ENCODE data around the gene LRRIQ4.

LRRIQ4 gene

DNA sequence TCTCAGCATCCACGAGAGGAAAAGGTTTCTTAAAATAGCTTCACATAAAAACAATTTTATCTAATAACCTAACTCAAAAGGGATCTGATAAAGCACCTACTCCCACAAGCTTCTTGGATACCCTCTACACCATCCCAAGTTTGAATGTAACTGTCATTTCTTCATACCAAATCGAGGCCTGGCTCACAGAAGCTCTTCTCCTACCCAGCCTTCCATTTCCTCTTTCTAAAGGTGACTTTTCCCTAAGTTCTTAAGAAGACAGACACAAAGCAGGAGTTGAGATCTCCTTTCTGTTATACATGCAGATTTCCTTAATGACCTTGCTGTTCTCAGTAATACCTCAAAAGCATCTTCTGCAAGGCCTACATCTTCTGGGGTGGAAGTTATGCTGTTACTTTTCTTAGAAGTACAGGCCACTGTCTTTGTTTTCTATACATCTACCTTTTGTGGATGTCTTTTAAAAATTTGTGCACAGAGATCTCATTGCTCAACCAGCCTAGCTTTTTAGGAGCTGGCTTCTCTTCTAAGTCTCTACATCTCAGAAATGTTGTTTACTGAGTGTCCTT, 3.4 kb upstream of the LRRIQ4 start:
- DNase-seq (ENCODE audit: low read depth, low spot score), result no peak

DNA sequence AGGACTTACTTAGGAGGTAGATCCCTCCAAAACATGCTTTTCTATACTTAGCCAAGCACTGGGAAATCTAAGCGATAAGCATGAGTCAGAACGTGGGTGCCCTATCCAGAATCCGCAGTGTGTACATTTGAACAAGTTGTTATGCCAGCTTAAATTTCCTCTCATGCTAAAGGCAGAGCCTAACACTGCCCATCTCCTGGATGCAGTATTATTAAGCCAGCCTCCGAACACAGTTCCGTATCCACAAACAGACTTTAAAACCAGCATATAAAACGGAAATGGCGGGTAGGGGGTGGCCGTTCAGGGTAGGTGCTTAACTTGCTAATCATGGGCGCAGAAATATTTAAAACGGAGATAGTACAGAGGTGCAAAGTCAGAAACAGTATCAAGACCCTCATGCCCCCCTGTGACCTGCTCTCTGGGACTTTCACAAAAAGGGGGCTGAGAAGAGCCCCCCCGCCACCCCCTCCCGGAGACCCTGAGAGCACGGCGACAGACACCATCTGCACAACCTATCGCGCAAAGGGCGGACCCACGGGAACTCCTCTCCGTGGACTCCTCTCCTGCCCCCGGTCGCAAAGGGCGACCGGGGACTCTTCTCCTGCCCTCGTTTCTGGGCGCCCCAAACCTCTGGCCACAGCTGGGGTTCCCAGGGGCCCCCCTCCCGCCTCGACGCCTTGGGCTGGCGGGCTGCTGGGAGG, 889 bp upstream of the LRRIQ4 start:
- DNase-seq (ENCODE audit: low read depth, low spot score), result no peak

DNA sequence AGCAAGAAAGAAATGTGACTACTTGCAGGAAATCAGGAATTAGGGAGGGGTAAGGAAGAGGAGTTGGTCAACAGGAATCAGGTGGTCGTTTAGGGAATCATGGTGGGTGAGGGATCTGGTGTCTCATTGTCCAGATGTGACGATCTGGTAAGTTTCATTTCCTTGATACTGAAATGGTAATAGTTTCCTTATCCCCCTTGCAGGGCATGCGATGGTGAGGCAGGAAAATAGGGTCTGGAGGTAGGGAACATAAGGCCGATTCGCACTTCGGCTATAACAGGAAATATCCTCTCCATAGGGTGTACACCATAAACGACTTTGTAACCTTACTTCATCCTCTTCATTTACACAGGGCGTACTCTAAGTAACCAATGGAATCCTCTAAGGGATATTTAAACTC, 608 bp downstream of the LRRIQ4 start:
- DNase-seq (ENCODE audit: low read depth, low spot score), result no peak

DNA sequence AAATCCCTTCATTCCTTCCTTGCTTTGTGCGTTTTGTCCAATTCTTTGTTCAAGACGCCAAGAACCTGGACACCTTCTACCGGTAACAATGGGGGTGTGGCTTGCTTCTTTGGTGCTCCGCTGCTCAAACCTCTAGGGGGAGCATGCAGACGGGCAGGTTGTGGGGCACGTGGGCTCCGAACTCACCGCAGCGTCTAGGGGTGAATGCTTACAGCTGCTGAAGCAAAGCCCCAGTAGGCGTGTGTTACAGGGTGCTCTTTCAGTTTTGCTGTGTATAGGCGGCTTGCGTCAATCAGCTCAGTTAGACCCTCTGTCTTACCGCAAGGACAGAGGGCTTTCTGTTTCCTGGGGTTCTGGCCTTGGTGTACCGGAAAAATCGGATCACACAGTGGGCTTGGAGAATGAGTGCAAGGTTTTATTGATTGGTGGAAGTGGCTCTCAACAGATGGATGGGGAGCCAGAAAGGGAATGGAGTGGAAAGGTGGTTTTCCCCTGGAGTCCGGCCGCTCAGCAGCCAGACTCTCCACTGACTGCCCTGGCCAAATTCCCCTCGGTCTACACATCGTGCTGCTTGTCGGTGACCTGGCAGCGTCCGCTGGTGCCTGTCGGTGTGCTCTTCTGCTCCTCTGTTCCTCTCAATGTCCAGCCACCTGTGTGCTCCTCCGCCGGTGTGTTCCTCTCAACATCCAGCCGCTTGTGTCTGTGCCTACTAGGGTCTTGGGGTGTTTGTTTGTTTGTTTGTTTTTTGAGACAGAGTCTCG, 1.3 kb downstream of the LRRIQ4 start:
- peak; percentile 53 for DNase-seq (ENCODE audit: low read depth, low spot score)

DNA sequence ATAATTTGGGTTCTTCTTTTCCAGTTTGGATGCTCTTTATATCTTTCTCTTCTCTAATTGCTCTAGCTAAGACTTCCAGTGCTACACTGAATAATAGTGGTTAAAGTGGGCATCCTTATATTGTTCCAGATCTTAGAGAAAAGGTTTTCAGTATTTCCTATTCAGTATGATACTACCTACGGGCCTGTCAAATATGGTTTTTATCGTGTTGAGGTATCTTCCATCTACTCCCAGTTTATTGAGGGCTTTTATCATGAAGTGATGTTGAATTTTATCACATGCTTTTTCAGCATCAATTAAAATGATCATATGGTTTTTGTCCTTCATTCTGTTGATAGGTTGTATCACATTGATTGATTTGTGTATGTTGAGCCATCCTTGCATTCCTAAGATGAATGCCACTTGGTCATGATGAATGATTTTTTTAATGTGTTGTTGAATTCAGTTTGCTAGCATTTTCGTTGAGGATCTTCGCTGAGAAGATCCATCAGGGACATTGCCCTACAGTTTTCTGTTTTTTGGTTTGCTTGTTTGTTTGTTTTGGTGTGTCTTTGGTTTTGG, 3.0 kb downstream of the LRRIQ4 start:
- DNase-seq (ENCODE audit: low read depth, low spot score), result no peak

DNA sequence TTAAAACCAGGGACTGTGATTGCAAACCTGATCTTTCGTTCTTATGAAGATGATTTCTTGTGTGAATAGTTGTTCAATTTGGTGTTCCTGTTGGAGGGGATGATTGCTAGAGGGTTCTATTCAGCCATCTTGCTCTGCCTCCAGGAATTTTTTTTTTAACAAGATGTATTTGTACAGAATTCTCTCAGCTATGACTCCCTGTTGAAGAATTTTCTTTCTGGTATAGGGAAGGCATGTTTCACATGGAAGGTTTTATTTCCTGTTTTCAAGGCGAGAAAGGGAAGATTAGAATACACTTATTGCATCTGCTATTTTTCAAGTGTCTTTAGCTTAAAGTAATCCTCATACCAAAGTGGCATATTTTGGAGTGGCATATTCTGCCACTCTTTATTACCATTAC, 5.6 kb downstream of the LRRIQ4 start:
- no peak for DNase-seq (ENCODE audit: low read depth, low spot score)

DNA sequence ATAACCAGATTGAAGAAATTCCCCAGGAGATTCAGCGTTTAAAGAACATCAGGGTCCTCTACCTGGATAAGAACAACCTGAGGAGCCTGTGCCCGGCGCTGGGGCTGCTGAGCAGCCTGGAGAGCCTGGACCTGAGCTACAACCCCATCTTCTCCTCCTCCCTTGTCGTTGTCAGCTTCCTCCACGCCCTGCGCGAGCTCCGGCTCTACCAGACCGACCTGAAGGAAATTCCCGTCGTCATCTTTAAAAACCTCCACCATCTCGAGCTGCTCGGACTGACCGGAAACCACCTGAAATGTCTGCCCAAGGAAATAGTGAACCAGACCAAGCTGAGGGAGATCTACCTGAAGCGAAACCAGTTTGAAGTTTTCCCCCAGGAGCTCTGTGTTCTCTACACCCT, 9.4 kb downstream of the LRRIQ4 start:
- DNase-seq (ENCODE audit: low read depth, low spot score), result no peak

DNA sequence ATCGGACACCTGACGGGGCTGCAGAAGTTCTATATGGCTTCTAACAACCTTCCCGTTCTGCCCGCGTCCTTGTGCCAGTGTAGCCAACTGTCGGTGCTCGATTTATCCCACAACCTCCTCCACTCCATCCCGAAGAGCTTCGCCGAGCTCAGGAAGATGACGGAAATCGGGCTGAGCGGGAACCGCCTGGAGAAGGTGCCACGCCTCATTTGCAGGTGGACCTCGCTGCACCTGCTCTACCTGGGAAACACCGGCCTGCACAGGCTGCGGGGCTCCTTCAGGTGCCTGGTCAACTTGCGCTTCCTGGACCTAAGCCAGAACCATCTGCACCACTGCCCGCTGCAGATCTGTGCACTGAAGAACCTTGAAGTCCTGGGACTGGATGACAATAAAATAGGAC, 9.9 kb downstream of the LRRIQ4 start:
- no peak for DNase-seq (ENCODE audit: low read depth, low spot score)

DNA sequence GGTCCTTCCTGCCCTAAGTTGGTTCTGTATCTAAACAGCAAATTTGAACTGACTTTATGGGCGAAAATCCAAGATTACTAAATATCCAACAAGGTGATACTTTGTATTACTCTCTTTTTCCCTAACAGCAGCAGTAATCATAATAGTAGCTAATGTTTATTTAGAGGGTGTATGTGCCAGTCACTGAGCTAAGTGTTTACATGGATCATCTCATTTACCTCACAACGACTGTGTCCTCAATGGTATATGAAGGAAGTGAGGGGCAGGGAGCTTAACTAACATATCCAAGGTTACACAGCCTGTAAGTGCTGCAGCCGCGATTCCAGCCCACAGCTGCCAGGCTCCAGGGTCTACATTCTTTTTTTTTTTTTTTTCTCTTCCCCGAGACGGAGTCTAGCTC, 10.3 kb downstream of the LRRIQ4 start:
- no peak for DNase-seq (ENCODE audit: low read depth, low spot score)

DNA sequence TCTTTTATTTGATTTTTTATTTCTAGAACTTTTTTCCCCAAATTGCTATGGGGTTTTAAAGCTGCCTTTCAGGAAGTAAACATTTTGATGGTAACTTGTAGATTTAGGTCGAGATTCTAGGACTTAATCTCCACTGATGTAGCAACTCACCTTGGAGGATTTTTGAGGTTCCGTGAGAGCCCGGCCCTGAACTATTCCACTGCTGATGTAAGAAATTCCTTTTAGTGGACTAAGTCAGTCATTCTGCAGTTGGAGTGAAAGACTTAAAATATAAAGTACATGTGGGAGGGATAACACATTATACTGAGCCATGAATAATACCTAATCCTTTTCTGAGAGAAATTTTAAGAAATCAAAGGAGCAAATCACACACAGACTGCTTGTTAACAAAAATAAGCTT, 12.6 kb downstream of the LRRIQ4 start:
- no peak for DNase-seq (ENCODE audit: low read depth, low spot score)

DNA sequence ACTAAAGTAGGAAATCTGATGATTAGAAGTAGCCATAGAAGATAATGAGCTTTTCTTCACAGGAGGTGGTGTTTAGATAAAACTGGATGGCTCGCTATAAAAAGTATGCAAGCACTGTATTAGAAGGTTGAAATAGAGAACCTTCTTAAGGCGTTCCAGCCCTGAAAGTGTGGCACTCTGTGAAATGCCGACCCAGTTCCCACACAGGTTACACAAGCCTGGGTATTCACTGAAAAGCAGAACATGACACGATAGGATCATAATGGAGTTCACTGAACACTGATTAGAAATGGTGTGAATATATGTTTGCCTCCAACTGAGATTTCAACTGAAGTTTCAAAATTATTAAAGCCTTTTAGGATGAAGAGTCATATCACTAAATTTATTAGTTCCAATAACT, 15.0 kb downstream of the LRRIQ4 start:
- DNase-seq (ENCODE audit: low read depth, low spot score), result no peak

DNA sequence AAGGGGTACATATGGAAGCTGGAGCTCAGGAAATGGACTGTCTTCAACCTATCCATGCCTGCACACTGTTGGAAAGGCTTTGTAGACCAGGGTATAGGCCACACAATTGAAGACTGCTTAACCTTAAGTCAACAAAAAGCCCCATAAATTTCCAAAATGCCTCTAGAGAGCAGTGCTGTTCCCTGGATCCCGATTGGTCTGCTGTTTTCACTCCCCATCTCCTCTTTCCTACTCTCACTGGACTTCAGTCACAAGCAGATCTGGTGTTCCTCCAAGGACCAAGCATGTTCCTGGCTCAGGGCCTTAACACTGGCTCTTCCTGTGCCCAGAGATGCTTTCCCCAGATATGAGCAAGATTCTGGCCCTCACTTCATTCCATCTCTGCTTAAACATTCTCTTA, 22.9 kb downstream of the LRRIQ4 start:
- no peak for DNase-seq (ENCODE audit: low read depth, low spot score)

DNA sequence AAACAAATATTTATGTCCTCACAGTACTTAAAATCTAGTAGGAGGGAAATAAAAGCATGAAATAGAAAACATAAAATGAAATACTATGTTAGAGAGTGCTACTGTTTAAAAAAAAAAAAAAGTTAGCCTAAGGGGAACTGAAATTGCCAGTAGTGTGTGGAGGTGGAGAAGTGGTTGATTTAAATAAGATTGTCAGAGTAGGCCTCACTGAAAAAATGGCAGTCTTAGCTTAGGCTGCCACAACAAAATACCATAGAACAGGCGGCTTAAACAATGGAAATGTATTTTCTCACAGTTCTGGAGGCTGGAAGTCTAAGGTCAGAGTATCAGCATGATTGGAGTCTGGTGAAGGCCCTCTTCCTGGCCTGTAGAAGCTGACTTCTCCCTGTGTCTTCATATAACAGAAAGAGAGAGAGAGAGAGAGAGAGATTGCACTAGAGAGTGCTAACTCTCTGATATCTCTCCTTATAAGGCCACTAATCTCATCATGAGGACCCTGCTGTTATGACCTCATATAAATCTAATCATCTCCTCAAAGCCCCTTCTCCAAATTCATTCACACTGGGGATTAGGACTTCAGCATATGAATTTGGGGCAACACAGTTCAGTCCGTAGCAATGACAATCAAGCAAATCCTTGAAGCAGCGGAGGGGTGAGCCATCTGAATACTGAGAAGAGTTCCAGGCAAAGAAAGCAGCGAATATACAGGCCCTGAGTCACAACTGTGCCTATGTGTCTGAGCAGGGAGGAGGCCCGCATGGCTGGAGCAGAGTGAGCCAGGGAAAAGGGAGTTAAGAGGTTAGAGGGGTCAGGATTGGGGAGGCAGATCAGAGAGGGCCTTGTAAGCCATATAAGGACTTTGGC, 23.6 kb downstream of the LRRIQ4 start:
- DNase-seq (ENCODE audit: low read depth, low spot score), result no peak

DNA sequence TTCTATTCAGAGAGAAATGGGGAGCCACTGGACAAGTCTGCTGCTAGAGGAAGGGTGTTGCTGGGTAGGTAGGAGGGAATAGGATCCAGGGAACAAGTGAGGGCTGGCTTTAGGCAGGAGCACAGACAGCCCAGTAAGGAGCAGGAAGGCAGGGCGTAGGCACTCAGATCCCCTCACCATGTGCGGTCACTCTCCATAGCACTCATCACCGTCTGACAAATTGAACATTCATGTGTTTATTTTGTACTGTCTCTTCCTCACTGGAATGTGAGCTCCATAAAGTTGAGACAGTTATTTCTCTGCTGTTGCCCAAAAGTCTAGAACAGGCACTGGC, 24.2 kb downstream of the LRRIQ4 start:
- DNase-seq (ENCODE audit: low read depth, low spot score), result no peak

DNA sequence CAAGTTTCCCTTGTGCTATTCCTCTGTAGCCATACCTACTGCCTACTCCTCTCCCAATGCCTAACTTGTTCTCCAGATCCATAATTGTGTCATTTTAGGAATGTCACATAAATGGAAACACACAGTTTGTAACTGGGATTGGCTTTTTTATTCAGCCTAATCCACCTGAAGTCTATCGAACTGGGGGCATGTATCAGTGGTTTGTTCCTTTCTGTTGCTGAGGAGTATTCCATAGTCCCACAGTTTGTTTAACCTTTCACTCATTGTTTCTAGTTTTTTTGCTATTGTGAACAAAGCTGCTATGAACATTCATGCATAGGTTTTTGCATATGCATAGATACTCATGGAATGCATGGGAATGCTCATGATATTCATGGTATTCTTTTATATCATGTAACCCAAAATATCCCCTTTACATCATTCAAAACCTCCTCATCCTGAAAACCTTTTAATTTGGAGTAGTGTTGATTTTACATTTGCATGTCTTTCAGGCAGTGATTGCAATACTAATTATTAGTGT, 25.9 kb downstream of the LRRIQ4 start:
- no peak for DNase-seq (ENCODE audit: low read depth, low spot score)

DNA sequence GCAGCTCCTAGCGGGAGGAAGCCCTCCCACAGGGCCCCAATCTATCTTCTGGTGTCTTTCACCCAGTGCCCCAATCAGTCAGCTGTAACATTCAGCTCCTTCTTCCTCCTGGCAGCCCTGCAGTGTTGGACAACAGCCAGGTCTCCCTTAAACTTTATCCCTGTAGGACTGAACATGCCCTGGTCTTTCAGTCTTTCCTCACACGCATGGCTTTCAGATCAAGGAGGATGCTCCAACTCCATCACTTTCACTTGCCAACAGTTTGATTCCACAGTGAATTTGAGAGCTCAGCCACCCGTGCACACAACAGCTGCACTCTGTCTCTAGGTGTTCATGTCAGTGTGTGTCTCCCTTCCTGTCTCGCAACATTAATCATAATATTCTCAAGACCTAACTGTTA, 28.5 kb downstream of the LRRIQ4 start:
- DNase-seq (ENCODE audit: low read depth, low spot score), result no peak

DNA sequence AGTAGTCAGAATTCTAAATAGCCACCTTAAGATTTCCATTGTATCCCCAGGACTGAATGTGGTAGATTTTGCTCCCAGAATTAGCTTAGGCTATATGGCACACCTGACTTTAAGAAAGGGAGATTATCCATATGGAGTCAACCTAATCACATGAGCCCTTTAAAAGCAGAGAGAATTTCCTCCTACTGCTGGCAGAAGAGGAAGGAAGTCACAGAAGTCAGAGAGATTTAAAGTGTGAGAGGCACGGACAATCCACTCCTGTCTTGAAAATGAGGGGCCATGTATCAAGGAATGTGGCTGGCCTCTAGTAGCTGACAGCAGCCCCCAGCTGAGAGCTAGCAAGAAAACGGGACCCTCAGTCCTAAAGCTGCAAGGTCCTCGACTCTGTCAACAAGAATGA, 30.3 kb downstream of the LRRIQ4 start:
- no peak for DNase-seq (ENCODE audit: low read depth, low spot score)

DNA sequence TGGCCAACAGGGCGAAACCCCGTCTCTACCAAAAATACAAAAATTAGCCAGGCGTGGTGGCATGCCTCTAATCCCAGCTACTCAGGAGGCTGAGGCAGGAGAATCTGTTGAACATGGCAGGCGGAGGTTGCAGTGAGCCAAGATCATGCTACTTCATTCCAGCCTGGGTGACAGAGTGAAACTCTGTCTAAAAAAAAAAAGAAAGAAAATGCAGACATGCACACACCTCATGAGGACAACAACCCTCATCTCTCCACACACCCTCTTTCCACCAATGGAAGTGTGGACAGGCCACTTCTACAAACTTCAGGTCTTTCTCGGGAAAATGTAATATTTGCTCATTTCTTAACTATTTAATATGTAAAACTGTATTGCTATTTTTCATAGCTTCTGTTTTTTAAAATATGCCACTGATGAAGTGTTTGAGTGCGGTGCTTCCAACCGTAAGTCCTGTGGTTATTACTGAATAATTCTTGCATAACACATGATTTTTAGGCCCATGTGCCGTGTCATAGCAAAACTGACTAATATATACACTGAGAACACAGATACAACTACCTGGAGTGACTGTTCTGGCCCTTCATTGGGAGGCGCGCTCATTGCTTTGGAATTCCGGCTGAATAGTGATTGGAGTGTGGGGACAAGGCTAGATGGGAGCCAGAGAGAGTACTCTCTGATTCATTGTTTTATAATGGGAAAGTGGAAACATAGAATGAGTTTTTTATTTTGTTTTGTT, 34.0 kb downstream of the LRRIQ4 start:
- no peak for DNase-seq (ENCODE audit: low read depth, low spot score)

DNA sequence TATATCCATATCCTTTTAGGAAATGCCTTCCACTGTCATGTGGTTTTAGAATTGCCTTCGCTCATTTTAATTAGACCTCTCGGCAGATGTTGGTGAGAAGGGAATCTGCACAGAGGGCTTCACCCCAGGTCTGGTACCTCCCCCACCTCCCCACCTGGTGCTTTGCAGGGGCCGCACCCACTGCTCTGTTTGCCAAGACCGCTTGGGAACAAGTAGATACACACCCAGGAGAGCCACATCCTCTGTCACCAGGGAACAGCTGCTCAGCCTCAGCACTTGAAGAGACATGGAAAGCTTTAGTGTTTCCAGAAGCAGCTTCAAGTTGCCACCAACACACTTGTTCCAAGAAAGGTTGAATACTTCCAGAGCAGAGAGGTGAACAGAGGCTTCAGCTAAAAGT, 35.2 kb downstream of the LRRIQ4 start:
- no peak for DNase-seq (ENCODE audit: low read depth, low spot score)

DNA sequence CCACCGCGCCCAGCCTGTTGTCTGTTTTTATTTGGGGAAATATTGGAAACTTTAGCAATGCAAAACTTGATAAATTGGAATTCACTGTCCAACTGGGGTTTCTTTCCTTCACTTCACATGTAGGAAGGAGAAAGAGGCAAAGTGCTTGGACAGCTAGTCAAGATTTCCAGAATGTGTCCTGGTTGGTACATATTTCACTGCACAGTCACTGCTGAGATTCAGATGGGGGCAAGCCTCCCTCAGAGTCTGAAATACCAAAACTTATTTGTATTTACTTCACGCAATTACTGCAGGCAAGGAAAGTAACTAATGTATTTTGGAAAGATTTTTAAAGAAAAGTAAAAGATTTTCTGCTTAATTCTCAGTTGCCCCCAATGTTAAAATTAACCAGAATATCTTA, 36.1 kb downstream of the LRRIQ4 start:
- DNase-seq (ENCODE audit: low read depth, low spot score), result no peak

DNA sequence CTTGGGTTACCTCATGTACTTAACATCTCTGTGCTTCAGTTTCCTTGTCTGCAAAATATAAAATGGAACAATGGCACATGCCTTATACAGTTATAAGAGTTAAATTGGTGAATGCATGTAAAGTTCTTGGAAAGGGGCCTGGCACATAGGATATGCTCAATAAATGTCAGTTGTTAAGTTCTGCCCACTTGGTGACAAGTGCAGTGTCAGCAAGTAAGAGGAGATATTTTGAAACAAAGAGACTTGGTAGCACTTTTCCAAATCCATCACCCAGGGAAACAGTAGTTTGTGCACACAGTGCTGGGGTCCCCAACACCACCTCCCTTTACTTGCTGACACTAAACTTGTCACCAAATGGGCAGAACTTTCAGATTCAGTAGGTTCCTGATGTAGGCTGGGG, 37.9 kb downstream of the LRRIQ4 start:
- no peak for DNase-seq (ENCODE audit: low read depth, low spot score)
